GM10847 (cell line): Measurements from ENCODE around the gene VAV3.

ENCODE experiments used
- POLR2A ChIP-seq: IDR thresholded peaks from 2 replicates; pipeline ENCODE4 v1.6.1; 2011; ENCODE audit not compliant: insufficient read length; ENCODE audit errors: extremely low read depth

VAV3 gene

GRCh38 chr1:107889524-107889923, 75.5 kb downstream of the VAV3 start:
- no peak for TF ChIP-seq POLR2A

- TF ChIP-seq POLR2A = no peak
Measured at GRCh38 chr1:107883562-107883961, 81.4 kb downstream of the VAV3 start.

- no peak for TF ChIP-seq POLR2A
Measured at GRCh38 chr1:107879927-107880326, 85.1 kb downstream of the VAV3 start.

GRCh38 chr1:107879346-107879745, 85.6 kb downstream of the VAV3 start:
- no peak for TF ChIP-seq POLR2A

- TF ChIP-seq POLR2A = no peak
Measured at GRCh38 chr1:107877745-107878144, 87.2 kb downstream of the VAV3 start.

DNA sequence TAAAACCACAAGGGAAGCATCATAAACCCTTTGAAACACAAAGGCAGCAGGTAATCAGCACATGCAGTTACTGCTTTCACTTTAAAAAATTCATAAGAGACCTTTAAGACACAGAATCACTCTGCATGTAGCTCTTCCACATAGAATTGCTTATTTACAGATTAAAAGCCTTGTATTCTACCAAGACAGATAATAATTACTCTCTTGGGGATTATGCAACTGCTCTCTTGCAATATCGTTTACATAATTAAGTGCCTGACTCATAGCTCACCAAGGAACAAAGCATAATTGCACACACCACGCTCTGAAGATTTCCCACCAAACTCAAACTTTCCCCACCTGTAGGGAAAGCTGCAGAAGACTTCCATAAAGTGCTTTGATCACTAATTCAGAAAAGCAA, 87.9 kb downstream of the VAV3 start:
- TF ChIP-seq POLR2A = no peak

DNA sequence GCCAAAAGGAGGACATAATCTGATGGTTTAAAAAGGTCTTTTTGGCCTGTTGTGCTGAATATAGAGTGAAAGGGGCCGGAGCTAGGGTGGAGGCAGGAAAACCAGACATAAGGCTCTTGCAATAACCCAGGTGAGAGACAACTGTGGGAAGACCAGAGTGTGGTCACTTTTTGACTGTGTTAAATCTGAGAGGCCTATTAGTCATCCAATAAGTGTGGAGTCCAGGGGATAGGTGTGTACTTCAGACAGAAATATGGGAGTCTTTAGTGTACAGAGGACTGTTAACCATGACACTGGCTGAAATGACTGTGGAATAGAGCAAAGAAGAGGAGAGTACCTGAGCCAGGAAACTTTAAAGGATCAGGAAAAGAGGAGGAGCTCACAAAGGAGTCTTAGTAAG, 89.3 kb downstream of the VAV3 start:
- no peak for TF ChIP-seq POLR2A

DNA sequence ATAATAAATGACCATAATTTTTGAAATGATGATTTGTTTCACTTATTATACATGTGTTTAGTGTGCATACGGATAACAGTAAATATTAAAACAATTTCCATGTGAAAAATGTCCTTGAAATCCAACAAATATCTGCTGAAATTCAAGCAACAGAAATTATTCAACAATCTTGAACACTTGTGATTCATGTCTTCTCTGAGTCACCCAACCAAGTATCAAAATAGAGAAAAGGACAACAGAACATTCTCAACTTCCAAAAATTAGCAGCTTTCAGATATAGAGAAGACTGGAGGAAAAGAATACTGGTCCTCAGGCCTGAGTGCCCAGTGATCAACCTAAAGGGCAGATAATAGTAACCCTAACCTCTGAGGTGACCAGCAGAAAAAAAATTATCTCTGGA, 90.8 kb downstream of the VAV3 start:
- no peak for TF ChIP-seq POLR2A

DNA sequence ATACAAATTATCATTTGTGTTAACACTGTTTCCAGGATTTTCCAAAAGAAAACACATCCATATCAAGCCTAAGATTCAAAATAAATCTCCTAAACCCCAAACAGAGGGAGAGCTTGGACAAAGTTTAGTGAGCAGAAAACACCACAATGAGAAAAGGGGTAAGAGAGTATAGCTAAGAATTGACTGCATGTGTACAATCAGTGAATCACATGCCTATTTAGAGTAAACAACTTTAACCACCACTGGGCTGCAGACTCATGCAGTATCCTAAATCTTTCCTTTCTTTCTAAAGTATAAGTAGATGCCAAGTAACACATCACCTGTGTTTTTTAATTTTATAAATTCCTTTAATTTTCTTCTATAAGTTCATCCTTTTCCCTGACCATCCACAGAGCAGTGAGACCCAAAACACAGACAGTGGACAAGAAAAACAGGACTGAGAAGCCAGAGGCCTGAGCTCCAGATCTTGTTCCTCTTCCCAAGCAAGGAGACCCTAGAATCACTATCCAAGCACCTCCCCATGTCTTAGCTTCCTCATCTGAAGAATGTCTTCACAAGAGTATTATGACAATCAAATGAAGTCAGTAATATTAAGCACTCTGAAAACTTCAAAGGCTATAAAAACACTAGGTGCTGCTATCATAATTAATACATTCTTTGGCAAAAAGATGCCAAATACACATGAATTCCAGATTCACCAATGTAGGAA, 93.1 kb downstream of the VAV3 start:
- no peak for TF ChIP-seq POLR2A

GRCh38 chr1:107871259-107871658, 93.7 kb downstream of the VAV3 start:
- no peak for TF ChIP-seq POLR2A

DNA sequence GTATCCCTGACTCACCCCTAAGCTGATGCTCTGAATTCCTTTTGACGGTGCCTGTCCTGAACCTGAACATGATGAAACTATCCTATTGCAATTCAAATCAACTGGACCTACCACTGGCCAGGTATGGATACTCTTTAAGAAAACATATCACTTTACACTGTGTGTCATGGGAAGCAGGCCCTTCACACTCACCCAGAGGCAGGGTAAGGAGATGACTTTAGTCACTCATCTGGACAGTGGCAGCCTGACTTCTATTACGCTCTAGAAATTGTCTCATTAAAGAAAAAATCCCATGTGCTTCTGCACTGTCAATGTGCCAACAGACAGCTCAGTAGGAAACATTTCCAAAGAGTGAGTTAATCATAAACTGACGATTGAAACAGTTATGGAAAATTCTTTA, 94.3 kb downstream of the VAV3 start:
- no peak for TF ChIP-seq POLR2A

DNA sequence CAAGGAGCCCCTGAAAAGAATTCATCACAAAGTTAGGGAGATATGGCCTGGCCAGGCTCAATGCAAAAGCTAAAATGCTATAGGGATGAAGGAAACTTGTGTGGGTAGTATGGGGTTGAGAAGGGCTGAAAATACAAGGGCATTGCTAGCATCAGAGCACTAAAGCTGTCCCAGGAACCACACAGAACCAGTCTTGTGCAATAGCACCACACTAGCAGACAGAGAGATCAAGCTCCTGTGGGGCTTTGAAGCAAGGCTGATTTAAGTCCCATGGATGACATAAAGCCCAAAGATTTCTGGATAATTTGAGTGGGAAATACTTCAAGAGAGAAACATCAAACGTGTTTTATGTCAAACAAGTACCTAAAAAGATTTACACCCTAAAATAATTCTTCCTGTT, 97.1 kb downstream of the VAV3 start:
- no peak for TF ChIP-seq POLR2A

- TF ChIP-seq POLR2A = no peak
Measured at GRCh38 chr1:107867422-107867821, 97.6 kb downstream of the VAV3 start.

- no peak for TF ChIP-seq POLR2A
Measured at GRCh38 chr1:107866870-107867269, 98.1 kb downstream of the VAV3 start.

DNA sequence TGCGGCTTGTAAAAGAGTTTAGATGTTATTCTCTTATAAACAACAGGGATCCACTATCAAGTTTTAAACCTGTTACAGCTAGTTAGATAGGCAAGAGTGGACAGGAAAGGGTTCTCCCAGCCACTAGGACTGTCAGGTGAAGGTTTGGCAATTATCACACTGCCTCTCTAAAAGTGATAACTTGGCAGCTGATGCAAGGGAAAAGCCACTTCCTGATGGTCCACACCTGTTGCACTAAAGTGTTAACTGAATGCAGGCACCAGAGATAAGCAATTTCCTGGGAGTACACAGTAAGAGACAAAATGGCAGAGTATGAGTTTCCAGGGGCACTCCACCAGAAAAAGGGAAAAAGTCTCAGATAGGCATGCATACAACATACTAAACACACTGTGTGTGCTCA, 99.4 kb downstream of the VAV3 start:
- TF ChIP-seq POLR2A = no peak

DNA sequence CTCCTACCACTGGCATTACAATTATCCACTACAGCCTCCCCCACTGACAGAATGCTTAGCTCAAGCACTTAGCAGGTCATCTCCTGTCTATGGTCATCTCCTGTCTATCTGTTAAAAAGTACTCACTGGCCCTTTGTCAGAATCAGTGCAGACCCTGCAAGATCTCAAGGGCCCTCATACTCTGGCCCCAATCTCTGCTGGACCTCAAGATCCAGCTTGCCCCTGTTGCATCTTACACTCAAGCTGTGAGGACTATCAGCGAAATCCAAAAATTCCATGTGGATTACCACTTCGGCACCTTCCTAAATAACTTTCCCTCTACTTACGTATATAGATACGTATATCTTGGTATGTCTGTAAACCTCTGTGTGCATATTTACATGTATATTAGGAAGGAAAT, 101.6 kb downstream of the VAV3 start:
- TF ChIP-seq POLR2A = no peak

DNA sequence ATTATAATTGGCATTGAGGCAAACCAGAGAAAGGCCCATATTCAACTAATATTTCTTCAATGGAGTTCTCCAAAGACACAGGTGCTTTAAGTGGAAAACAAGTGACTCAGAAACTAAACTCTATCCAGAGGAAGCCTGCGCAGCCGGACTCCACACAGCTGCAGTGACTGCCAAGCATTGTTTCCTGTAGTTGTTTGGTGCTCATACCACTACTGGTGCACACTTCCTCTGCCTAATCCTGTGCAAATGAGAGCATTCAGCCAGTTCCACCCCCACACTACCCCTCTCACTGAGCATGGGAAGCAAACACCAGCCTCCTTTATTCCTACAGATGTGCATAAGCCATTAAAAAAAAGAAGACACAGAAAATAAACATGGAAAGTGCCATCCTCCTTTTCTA, 102.9 kb downstream of the VAV3 start:
- no peak for TF ChIP-seq POLR2A
